GM19463 (cell line): ENCODE data around the gene CT47A1.
"Not testable (repeated sequence)": the region's sequence is repeated elsewhere in the genome, so short reads cannot be mapped to it uniquely, and the experiment has no call there.

Experiments used
- ATAC-seq: cut with Tn5 transposase; IDR thresholded peaks from one replicate; pipeline ENCODE4 v1.9.1; 2021; ENCODE audit warnings: mild to moderate bottlenecking, moderate library complexity; ENCODE audit not compliant: unreplicated experiment

Gene CT47A1

GRCh38 chrX:120985660-120986059 lies at the start of gene CT47A1:
Gene CT47A1 (minus strand): TSS chrX:120985760. CDS start chrX:120985529, 231 bp downstream.
- not testable (repeated sequence) for ATAC-seq

GRCh38 chrX:121032531-121032930 lies 47.0 kb upstream of the CT47A1 start:
- no peak for ATAC-seq

GRCh38 chrX:121030083-121030482 lies 44.5 kb upstream of the CT47A1 start:
- no peak for ATAC-seq

GRCh38 chrX:121028419-121028818 lies 42.9 kb upstream of the CT47A1 start:
- ATAC-seq: no peak

GRCh38 chrX:121014826-121015225 lies 29.3 kb upstream of the CT47A1 start:
- no peak for ATAC-seq

- no peak for ATAC-seq
Measured at GRCh38 chrX:121013897-121014455, 28.4 kb upstream of the CT47A1 start.

- no peak for ATAC-seq
Measured at GRCh38 chrX:121011254-121011653, 25.7 kb upstream of the CT47A1 start.

GRCh38 chrX:121010218-121010617 lies 24.7 kb upstream of the CT47A1 start:
- no peak for ATAC-seq

- no peak for ATAC-seq
Measured at GRCh38 chrX:121009764-121010163, 24.2 kb upstream of the CT47A1 start.

GRCh38 chrX:121008920-121009319 lies 23.4 kb upstream of the CT47A1 start:
- no peak for ATAC-seq

GRCh38 chrX:121000589-121000988 lies 15.0 kb upstream of the CT47A1 start:
- no peak for ATAC-seq

GRCh38 chrX:120999413-120999812 lies 13.9 kb upstream of the CT47A1 start:
- no peak for ATAC-seq

- ATAC-seq: not testable (repeated sequence)
Measured at GRCh38 chrX:120956500-120956899, 29.1 kb downstream of the CT47A1 start, which contains the start of gene CT47A7. Gene CT47A7 (minus strand): TSS chrX:120956600. CDS start chrX:120956345, 255 bp downstream.
